Neuronal stem cell (in vitro differentiated cells): ENCODE measurements around the gene ALDOC.
A peak's percentile ranks its signal among the peaks of the same experiment; 100 is the strongest.

Source experiments
- DNase-seq: peaks from one replicate; pipeline ENCODE4 v3.0.0-alpha.2; 2013; ENCODE audit warnings: low spot score
- H2AFZ ChIP-seq: one replicate; pipeline ENCODE4 v1.6.1; 2013; ENCODE audit warnings: mild to moderate bottlenecking, low read length, inconsistent platforms
- H2AK5ac ChIP-seq: 2 replicates; pipeline ENCODE4 v1.6.1; 2013; ENCODE audit warnings: low read depth, mild to moderate bottlenecking, inconsistent platforms, low read length, moderate library complexity, mixed read lengths
- H2BK120ac ChIP-seq: 2 replicates; pipeline ENCODE4 v1.6.1; 2013; ENCODE audit warnings: low read depth, mild to moderate bottlenecking, inconsistent platforms, low read length, moderate library complexity, mixed read lengths
- H2BK12ac ChIP-seq: one replicate; pipeline ENCODE4 v1.6.1; 2013; ENCODE audit warnings: low read length, inconsistent platforms
- H2BK15ac ChIP-seq: 2 replicates; pipeline ENCODE4 v1.6.1; 2013; ENCODE audit warnings: mild to moderate bottlenecking, low read length, inconsistent platforms, mixed read lengths
- H2BK5ac ChIP-seq: one replicate; pipeline ENCODE4 v1.6.1; 2013; ENCODE audit warnings: inconsistent platforms, mild to moderate bottlenecking, low read length, moderate library complexity
- H3K14ac ChIP-seq: one replicate; pipeline ENCODE4 v1.6.1; 2013; ENCODE audit warnings: low read length, inconsistent platforms
- H3K18ac ChIP-seq: 2 replicates; pipeline ENCODE4 v1.6.1; 2013; ENCODE audit warnings: low read length, inconsistent platforms
- H3K23ac ChIP-seq: 2 replicates; pipeline ENCODE4 v1.6.1; 2013; ENCODE audit warnings: low read depth, mild to moderate bottlenecking, mixed read lengths, low read length, inconsistent platforms; ENCODE audit not compliant: poor library complexity
- H3K27ac ChIP-seq: replicated peaks from 3 replicates; pipeline ENCODE4 v1.5.1; 2013; ENCODE audit warnings: low read length, inconsistent platforms
- H3K27me3 ChIP-seq, 3 experiments: 2 replicates each; pipeline ENCODE4 v1.6.1; 2013; ENCODE audit warnings: low read length in 3 of 3, mild to moderate bottlenecking in 2 of 3, inconsistent platforms in 1 of 3, low read depth in 1 of 3, mixed read lengths in 1 of 3, moderate library complexity in 1 of 3; ENCODE audit not compliant: control insufficient read depth in 3 of 3, insufficient read depth in 3 of 3
- H3K36me3 ChIP-seq, 2 donors: replicated peaks in 1 of 2; 2 replicates each; pipeline ENCODE4 v1.6.1; 2013; ENCODE audit warnings: low read length in 2 of 2; ENCODE audit not compliant: control insufficient read depth in 2 of 2, insufficient read depth in 2 of 2
- H3K4ac ChIP-seq: 2 replicates; pipeline ENCODE4 v1.6.1; 2013; ENCODE audit warnings: inconsistent platforms, mild to moderate bottlenecking, low read length, moderate library complexity
- H3K4me1 ChIP-seq, 2 donors: 1 replicate in 1 of 2; 2 replicates in 1 of 2; pipeline ENCODE4 v1.6.1; 2013; ENCODE audit warnings: low read length in 2 of 2, low read depth in 1 of 2; ENCODE audit not compliant: control insufficient read depth in 2 of 2, insufficient read depth in 1 of 2
- H3K4me2 ChIP-seq: one replicate; pipeline ENCODE4 v1.6.1; 2013; ENCODE audit warnings: mild to moderate bottlenecking, low read length, inconsistent platforms; ENCODE audit not compliant: insufficient read depth, poor library complexity, severe bottlenecking
- H3K4me3 ChIP-seq, 2 donors: 2 replicates each; pipeline ENCODE4 v1.5.1; 2013; ENCODE audit warnings: low read length in 2 of 2, mild to moderate bottlenecking in 2 of 2, inconsistent platforms in 1 of 2, moderate library complexity in 1 of 2
- H3K79me1 ChIP-seq: one replicate; pipeline ENCODE4 v1.6.1; 2013; ENCODE audit warnings: low read depth, mild to moderate bottlenecking, inconsistent platforms, low read length, moderate library complexity
- H3K9ac ChIP-seq: one replicate; pipeline ENCODE4 v1.6.1; 2013; ENCODE audit warnings: mild to moderate bottlenecking, low read depth, low read length, inconsistent platforms; ENCODE audit not compliant: poor library complexity
- H3K9me3 ChIP-seq, 2 donors: replicated peaks in 1 of 2; 2 replicates each; pipeline versions ENCODE3 to v1.6.1; 2013; ENCODE audit warnings: low read length in 2 of 2, mild to moderate bottlenecking in 2 of 2, inconsistent platforms in 1 of 2, low read depth in 1 of 2, mixed read lengths in 1 of 2, moderate library complexity in 1 of 2; ENCODE audit not compliant: control insufficient read depth in 2 of 2, insufficient read depth in 1 of 2
- H4K8ac ChIP-seq: one replicate; pipeline ENCODE4 v1.6.1; 2013; ENCODE audit warnings: low read depth, mild to moderate bottlenecking, inconsistent platforms, low read length, moderate library complexity
- H4K91ac ChIP-seq: one replicate; pipeline ENCODE4 v1.6.1; 2013; ENCODE audit warnings: low read length, low read depth, mild to moderate bottlenecking, inconsistent platforms; ENCODE audit not compliant: poor library complexity
- WGBS, 2 donors: extraction: QIAGEN DNeasy Blood & Tissue Kit; methylation state at CpG; one replicate each; pipeline ENCODE4 v1.1.7; 2013; ENCODE audit warnings: missing lambda C conversion rate in 2 of 2, mixed read lengths in 1 of 2; ENCODE audit not compliant: insufficient read length in 2 of 2, insufficient replicate concordance in 1 of 2; ENCODE audit errors: extremely low coverage in 2 of 2; 5-methylcytosine and 5-hydroxymethylcytosine counted together

The ALDOC gene

DNA sequence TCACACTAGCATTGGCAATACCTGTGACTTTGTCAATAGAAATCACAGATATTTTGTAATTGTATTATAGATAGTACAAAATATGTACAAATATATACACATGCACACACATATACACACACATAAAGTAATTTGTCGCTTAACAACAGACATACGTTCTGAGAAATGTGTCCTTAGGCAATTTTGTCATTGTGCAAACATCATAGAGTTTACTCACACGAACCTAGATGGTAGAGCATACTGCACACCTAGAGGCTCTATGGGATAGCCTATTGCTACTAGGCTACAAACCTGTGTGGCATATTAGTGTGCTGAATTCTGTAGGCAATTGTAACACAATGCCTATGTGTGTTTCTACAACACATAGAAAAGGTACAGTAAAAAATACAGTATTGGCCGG, 35.3 kb downstream of the ALDOC start:
- no peaks in the 10 kb centered on the region for H3K79me1 ChIP-seq
- no peak overlapping the region for H3K4me3 ChIP-seq
- DNase-seq = no peak
- H2BK5ac ChIP-seq = no peak overlapping the region
- H3K4me1 ChIP-seq = peaks cover 4 to 8% of the 10 kb centered on the region in 2 donors
- no peak overlapping the region for H3K23ac ChIP-seq
- peaks cover 0 to 7% of the 10 kb centered on the region in 2 donors for H3K36me3 ChIP-seq
- no peak overlapping the region for H3K9ac ChIP-seq
- no peak overlapping the region for H2AFZ ChIP-seq
- H2BK120ac ChIP-seq = no peak overlapping the region
- H2BK12ac ChIP-seq = no peak overlapping the region
- no peak overlapping the region for H2BK15ac ChIP-seq
- no peak overlapping the region for H3K18ac ChIP-seq
- no peak overlapping the region for H3K4me2 ChIP-seq
- H3K27ac ChIP-seq = no peak overlapping the region
- no peak overlapping the region for H3K4ac ChIP-seq
- no peak overlapping the region for H4K8ac ChIP-seq
- H3K14ac ChIP-seq = no peak overlapping the region
- no CpG with 5 or more reads among the region's 4 CpGs for WGBS, 2 donors
- H3K27me3 ChIP-seq = peaks cover 0 to 19% (median 0%) of the 10 kb centered on the region in 3 experiments
- no peaks in the 10 kb centered on the region for H3K9me3 ChIP-seq
- H4K91ac ChIP-seq = no peak overlapping the region
- H2AK5ac ChIP-seq = no peak overlapping the region

DNA sequence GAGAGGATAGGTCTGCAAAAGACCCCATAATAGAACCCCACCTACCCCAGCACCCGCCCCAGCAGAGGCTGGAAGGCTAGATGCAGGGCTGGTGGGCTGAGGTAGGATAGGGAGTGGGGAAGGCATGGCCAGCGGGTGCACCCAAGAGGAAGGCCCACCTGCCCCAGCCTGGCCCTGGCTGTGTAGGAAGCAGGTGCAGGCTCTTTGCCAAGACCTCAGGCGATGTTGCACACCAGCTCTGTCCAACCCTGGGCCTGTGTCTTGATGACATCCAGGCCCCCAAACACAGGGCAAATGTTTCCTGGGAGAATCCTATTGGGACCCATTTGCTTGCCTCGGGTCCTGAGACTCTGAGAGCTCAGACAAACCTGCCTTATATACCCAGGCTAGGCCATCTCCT, 36.5 kb downstream of the ALDOC start:
- no peak overlapping the region for H3K9ac ChIP-seq
- no peak overlapping the region for H3K23ac ChIP-seq
- H2AK5ac ChIP-seq = no peak overlapping the region
- H2AFZ ChIP-seq = no peak overlapping the region
- no peak overlapping the region for H3K4me3 ChIP-seq
- no peak overlapping the region for H3K14ac ChIP-seq
- no peak overlapping the region for H2BK15ac ChIP-seq
- H2BK12ac ChIP-seq = peak overlapping the region; percentile 30
- no CpG with 5 or more reads among the region's 4 CpGs for WGBS, 2 donors
- H3K27ac ChIP-seq = no peak overlapping the region
- H2BK120ac ChIP-seq = no peak overlapping the region
- no peak overlapping the region for H4K91ac ChIP-seq
- no peaks in the 10 kb centered on the region for H3K79me1 ChIP-seq
- H3K4me1 ChIP-seq = peaks cover 4 to 8% of the 10 kb centered on the region in 2 donors
- H2BK5ac ChIP-seq = peak overlapping the region; percentile 5
- DNase-seq = no peak
- no peak overlapping the region for H3K4ac ChIP-seq
- H3K4me2 ChIP-seq = no peak overlapping the region
- H3K36me3 ChIP-seq = no peaks in the 10 kb centered on the region
- no peak overlapping the region for H3K18ac ChIP-seq
- H3K9me3 ChIP-seq = no peaks in the 10 kb centered on the region
- H4K8ac ChIP-seq = no peak overlapping the region
- peaks cover 0 to 29% (median 0%) of the 10 kb centered on the region in 3 experiments for H3K27me3 ChIP-seq

DNA sequence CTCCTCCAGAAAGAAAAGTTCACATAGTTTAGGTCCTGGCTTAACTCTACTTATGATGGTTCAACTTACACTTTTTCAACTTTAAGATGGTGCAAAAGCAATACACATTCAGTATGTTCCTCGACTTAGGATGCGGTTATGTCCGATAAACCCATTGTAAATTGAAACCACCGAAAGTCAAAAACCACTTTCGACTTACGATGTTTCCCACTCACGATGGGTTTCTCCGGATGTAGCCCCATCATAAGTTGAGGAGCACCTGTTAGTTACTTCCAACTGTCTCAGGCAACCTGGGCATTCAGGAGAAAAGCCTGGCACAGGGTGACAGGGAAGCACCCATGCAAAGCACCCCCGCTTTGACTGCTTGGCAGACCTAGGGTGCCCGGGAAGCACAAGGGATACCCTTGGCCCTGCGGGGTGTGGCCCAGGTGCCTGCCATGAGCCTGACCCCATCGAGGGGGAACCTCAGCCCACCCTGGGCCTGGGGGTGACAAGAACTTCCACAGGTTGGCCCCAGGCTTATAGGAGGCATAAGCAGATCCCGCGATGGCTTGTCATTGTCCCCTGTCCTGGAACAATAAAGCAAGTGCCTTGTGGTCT, 38.3 kb downstream of the ALDOC start:
- Histone ChIP-seq H3K18ac (peak overlapping the region; percentile 42), H3K4ac (no peak overlapping the region), H3K79me1 (no peaks in the 10 kb centered on the region), H2AK5ac (no peak overlapping the region), H2BK5ac (no peak overlapping the region), H3K4me3 (no peak overlapping the region), H2BK12ac (no peak overlapping the region), H2AFZ (no peak overlapping the region), H2BK120ac (no peak overlapping the region), H3K14ac (no peak overlapping the region), H4K91ac (no peak overlapping the region), H3K9me3 (no peaks in the 10 kb centered on the region), H3K23ac (no peak overlapping the region), H4K8ac (no peak overlapping the region), H3K27ac (no peak overlapping the region), H3K4me2 (no peak overlapping the region), H3K27me3 (peaks cover 0 to 43% (median 0%) of the 10 kb centered on the region in 3 experiments), H3K4me1 (no peaks in the 10 kb centered on the region), H2BK15ac (peak overlapping the region; percentile 81), H3K36me3 (no peaks in the 10 kb centered on the region), H3K9ac (no peak overlapping the region)
- no CpG with 5 or more reads among the region's 14 CpGs for WGBS, 2 donors
- no peak for DNase-seq

DNA sequence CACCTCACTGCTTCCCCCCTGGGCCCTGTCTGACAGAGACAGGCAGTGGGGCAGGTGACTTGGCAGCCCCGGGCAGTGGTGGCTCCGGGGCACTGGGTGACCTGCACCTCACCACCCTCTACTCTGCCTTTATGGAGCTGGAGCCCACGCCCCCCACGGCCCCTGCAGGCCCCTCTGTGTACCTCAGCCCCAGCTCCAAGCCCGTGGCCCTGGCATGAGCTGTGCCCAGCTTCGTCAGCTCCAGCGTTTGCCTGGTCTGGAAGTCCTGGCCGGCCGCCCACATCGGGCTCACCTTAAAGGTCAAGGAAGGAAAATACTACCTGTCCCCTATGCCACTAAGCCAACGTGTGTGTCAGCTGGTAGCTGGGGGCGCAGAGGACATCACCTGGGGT, 39.5 kb downstream of the ALDOC start:
- no CpG with 5 or more reads among the region's 12 CpGs for WGBS, 2 donors
- H3K36me3 ChIP-seq = no peaks in the 10 kb centered on the region
- H3K4me1 ChIP-seq = peaks cover 0 to 3% of the 10 kb centered on the region in 2 donors
- no peak overlapping the region for H2BK12ac ChIP-seq
- peaks cover 0 to 45% (median 0%) of the 10 kb centered on the region in 3 experiments for H3K27me3 ChIP-seq
- H2AFZ ChIP-seq = no peak overlapping the region
- no peak overlapping the region for H3K9ac ChIP-seq
- H2BK5ac ChIP-seq = no peak overlapping the region
- peak overlapping the region; percentile 5 for H3K23ac ChIP-seq
- no peak overlapping the region for H3K4me2 ChIP-seq
- H2AK5ac ChIP-seq = peak overlapping the region; percentile 71
- DNase-seq = no peak
- H3K4me3 ChIP-seq = no peak overlapping the region
- H2BK120ac ChIP-seq = no peak overlapping the region
- no peaks in the 10 kb centered on the region for H3K9me3 ChIP-seq
- no peak overlapping the region for H3K14ac ChIP-seq
- H4K91ac ChIP-seq = no peak overlapping the region
- H3K4ac ChIP-seq = no peak overlapping the region
- no peak overlapping the region for H2BK15ac ChIP-seq
- H4K8ac ChIP-seq = no peak overlapping the region
- H3K18ac ChIP-seq = peak overlapping the region; percentile 19
- H3K27ac ChIP-seq = no peak overlapping the region
- no peaks in the 10 kb centered on the region for H3K79me1 ChIP-seq
